GM23338 (cell line): Measurements from ENCODE around the gene SUSD3. TPM values are rescaled to one million over a fixed set of nuclear protein-coding genes. Genes with fewer than 3 reads are reported as not detected.

Experiments used
- ATAC-seq: fragments of 200-7000 bp; cut with Tn5 transposase; 3 replicates; pipeline ENCODE4 v1.9.1; 2020
- DNase-seq: peaks from one replicate; pipeline ENCODE4 v3.0.0-alpha.2; 2015; ENCODE audit warnings: low spot score
- H2AFZ ChIP-seq: fragments of 200-600 bp; sonication (generic); 2 replicates; pipeline ENCODE4 v1.8.0; 2016; ENCODE audit warnings: antibody characterized with exemption, mild to moderate bottlenecking, moderate library complexity
- H3F3A ChIP-seq: fragments of 200-600 bp; sonication (generic); replicated peaks from 2 replicates; pipeline ENCODE4 v1.8.0; 2017; ENCODE audit warnings: antibody characterized with exemption, mixed run types, low read depth
- H3K27ac ChIP-seq: fragments of 200-600 bp; sonication (generic); 2 replicates; pipeline ENCODE4 v1.6.1; 2016; ENCODE audit warnings: low read depth
- H3K27me3 ChIP-seq: fragments of 200-600 bp; sonication (generic); 2 replicates; pipeline ENCODE4 v1.8.0; 2016; ENCODE audit warnings: mild to moderate bottlenecking, mixed run types, moderate library complexity; ENCODE audit not compliant: insufficient read depth
- H3K36me3 ChIP-seq: fragments of 200-600 bp; sonication (generic); 2 replicates; pipeline ENCODE4 v1.8.0; 2016; ENCODE audit warnings: mild to moderate bottlenecking; ENCODE audit not compliant: insufficient read depth
- H3K4me1 ChIP-seq: fragments of 200-600 bp; sonication (generic); 2 replicates; pipeline ENCODE4 v1.8.0; 2016; ENCODE audit warnings: mild to moderate bottlenecking, moderate library complexity; ENCODE audit not compliant: insufficient read depth
- H3K4me2 ChIP-seq: fragments of 200-600 bp; sonication (generic); 2 replicates; pipeline ENCODE4 v1.7.1; 2017; ENCODE audit warnings: mixed run types
- H3K4me3 ChIP-seq: fragments of 200-600 bp; sonication (generic); 2 replicates; pipeline ENCODE4 v1.6.1; 2016; ENCODE audit warnings: mixed run types
- H3K79me2 ChIP-seq: fragments of 200-600 bp; sonication (generic); replicated peaks from 2 replicates; pipeline ENCODE4 v1.8.0; 2017; ENCODE audit warnings: mild to moderate bottlenecking; ENCODE audit not compliant: insufficient read depth
- H3K9me2 ChIP-seq: fragments of 200-600 bp; sonication (generic); 2 replicates; pipeline ENCODE4 v1.8.0; 2017; ENCODE audit not compliant: insufficient read depth
- H4K20me1 ChIP-seq: fragments of 200-600 bp; sonication (generic); replicated peaks from 2 replicates; pipeline ENCODE4 v1.8.0; 2017; ENCODE audit warnings: mild to moderate bottlenecking; ENCODE audit not compliant: insufficient read depth
- H3K27ac Mint-ChIP-seq: 2 replicates; pipeline ENCODE4 v1.8.0; 2020; ENCODE audit warnings: inconsistent platforms, mild to moderate bottlenecking, moderate library complexity, mixed read lengths
- H3K27me3 Mint-ChIP-seq: 3 replicates; pipeline ENCODE4 v1.8.0; 2022; ENCODE audit warnings: low read depth, mild to moderate bottlenecking, moderate library complexity, mixed read lengths, inconsistent platforms; ENCODE audit not compliant: insufficient read depth, poor library complexity
- H3K36me3 Mint-ChIP-seq: 3 replicates; pipeline ENCODE4 v1.8.0; 2021; ENCODE audit warnings: low read depth, mild to moderate bottlenecking, inconsistent platforms, moderate library complexity, mixed read lengths
- H3K4me1 Mint-ChIP-seq: 3 replicates; pipeline ENCODE4 v1.8.0; 2020; ENCODE audit warnings: mild to moderate bottlenecking, inconsistent platforms, mixed read lengths
- H3K4me3 Mint-ChIP-seq: 3 replicates; pipeline ENCODE4 v1.8.0; 2021; ENCODE audit warnings: moderate library complexity, mild to moderate bottlenecking, inconsistent platforms, mixed read lengths
- H3K9me3 Mint-ChIP-seq: 3 replicates; pipeline ENCODE4 v1.8.0; 2020; ENCODE audit warnings: moderate library complexity, mild to moderate bottlenecking, inconsistent platforms, mixed read lengths
- CREB1 ChIP-seq: fragments of 250-450 bp; sonication (Bioruptor Pico); IDR thresholded peaks from 2 replicates; pipeline ENCODE4 v1.5.0; 2020; ENCODE audit warnings: low read depth, mild to moderate bottlenecking, moderate library complexity
- EZH2 ChIP-seq: fragments of 200-600 bp; sonication (generic); IDR thresholded peaks from one replicate; pipeline ENCODE4 v1.8.0; 2017; ENCODE audit warnings: antibody characterized with exemption, mild to moderate bottlenecking, low read depth; ENCODE audit not compliant: unreplicated experiment
- EZH2phosphoT487 ChIP-seq: fragments of 200-600 bp; sonication (generic); IDR thresholded peaks from one replicate; pipeline ENCODE4 v1.8.1; 2018; ENCODE audit warnings: antibody characterized with exemption; ENCODE audit not compliant: unreplicated experiment
- JUNB ChIP-seq: IDR thresholded peaks from one replicate; pipeline ENCODE4 v1.6.1; 2016; ENCODE audit warnings: antibody characterized with exemption; ENCODE audit not compliant: unreplicated experiment
- NANOG ChIP-seq: IDR thresholded peaks from 2 replicates; pipeline ENCODE4 v1.6.1; 2016; ENCODE audit warnings: antibody characterized with exemption, borderline replicate concordance
- POLR2AphosphoS5 ChIP-seq: IDR thresholded peaks from 2 replicates; pipeline ENCODE4 v1.6.1; 2016; ENCODE audit warnings: antibody characterized with exemption, low read depth
- STAT1 ChIP-seq: IDR thresholded peaks from one replicate; pipeline ENCODE4 v1.6.1; 2016; ENCODE audit warnings: antibody characterized with exemption; ENCODE audit not compliant: unreplicated experiment
- ZNF114 ChIP-seq: fragments of 250-450 bp; sonication (Bioruptor Pico); IDR thresholded peaks from 2 replicates; pipeline ENCODE4 v1.5.0; 2020; ENCODE audit warnings: mild to moderate bottlenecking, moderate library complexity
- ZNF331 ChIP-seq: fragments of 250-450 bp; sonication (Bioruptor Pico); IDR thresholded peaks from 2 replicates; pipeline ENCODE4 v1.5.0; 2020; ENCODE audit warnings: low read depth, mild to moderate bottlenecking, moderate library complexity
- polyA plus RNA-seq: library from polyadenylated mRNA; unstranded; fragments of >200 nt; fragmentation: Nextera tagmentation; extraction: Ambion mirVana; gene quantifications from 2 replicates; pipeline ENCODE4 v1.2.1, GENCODE V29; 2016
- total RNA-seq: library from RNA; depleted of rRNA; stranded (reverse); fragments of >200 nt; shearing (Covaris generic); gene quantifications from 2 replicates; pipeline ENCODE4 v1.2.3, GENCODE V29; 2014
- TF ChIP-seq, protein P1 (sequence below), 2 experiments: fragments of 200-600 bp in 1 of 2; sonication (generic) in 1 of 2; conservative IDR thresholded peaks; 2 replicates each; pipeline versions ENCODE4 v1.5.1 to v1.6.1; 2016 to 2017; ENCODE audit warnings: antibody characterized with exemption in 2 of 2, low read depth in 2 of 2, mild to moderate bottlenecking in 2 of 2, moderate library complexity in 1 of 2
- TF ChIP-seq, protein P2 (sequence below): IDR thresholded peaks from one replicate; pipeline ENCODE4 v1.6.1; 2018; ENCODE audit warnings: antibody characterized with exemption; ENCODE audit not compliant: unreplicated experiment
- TF ChIP-seq, protein P3 (sequence below): fragments of 250-450 bp; sonication (Bioruptor Pico); IDR thresholded peaks from 2 replicates; pipeline ENCODE4 v1.5.0; 2020; ENCODE audit warnings: mild to moderate bottlenecking, moderate library complexity
- TF ChIP-seq, protein P4 (sequence below): IDR thresholded peaks from 2 replicates; pipeline ENCODE4 v1.6.1; 2016; ENCODE audit warnings: antibody characterized with exemption

The SUSD3 gene
- total and polyA plus RNA-seq, 2 experiments from 2014 or later = 6.9 to 20.1 TPM

DNA sequence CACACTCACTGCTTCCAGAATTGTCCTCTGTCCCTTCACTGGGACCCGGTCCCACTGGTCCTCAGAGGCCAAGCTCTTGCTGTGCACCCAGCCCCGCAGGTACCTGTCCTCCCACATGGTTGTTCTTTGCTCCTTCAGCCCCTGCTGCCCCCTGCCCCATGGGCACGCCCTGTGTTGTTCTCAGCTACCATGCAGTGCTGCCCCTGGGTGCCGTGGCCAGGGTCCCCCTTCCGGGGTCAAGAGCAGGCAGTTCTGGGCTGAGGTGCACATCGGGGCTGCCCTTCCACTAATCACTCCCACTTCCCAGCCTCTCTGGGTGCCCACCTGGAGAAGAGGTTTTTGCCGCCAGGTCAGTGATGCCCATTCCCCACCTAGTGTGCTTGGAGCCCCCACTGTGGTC lies 31.9 kb upstream of the SUSD3 start:
- Histone ChIP-seq H3K4me3 (no peak overlapping the region), H3K9me2 (no peaks in the 10 kb centered on the region), H3K4me2 (no peak overlapping the region), H3K27ac (no peak overlapping the region), H2AFZ (no peak overlapping the region), H3K27me3 (no peaks in the 10 kb centered on the region), H3F3A (no peaks in the 10 kb centered on the region), H4K20me1 (no peaks in the 10 kb centered on the region), H3K79me2 (no peaks in the 10 kb centered on the region), H3K36me3 (no peaks in the 10 kb centered on the region), H3K4me1 (peaks cover 7% of the 10 kb centered on the region; the same call in 1 of the 2 replicates)
- no peaks in the 10 kb centered on the region for H3K36me3 Mint-ChIP-seq
- ATAC-seq (no peak), DNase-seq (no peak)
- peaks cover 9% of the 10 kb centered on the region for H3K4me1 Mint-ChIP-seq
- no peaks in the 10 kb centered on the region for H3K9me3 Mint-ChIP-seq
- H3K4me3 Mint-ChIP-seq = no peak overlapping the region
- TF ChIP-seq ZNF114 (CRISPR knock-in tag) (no peak), NANOG (no peak), ZNF331 (CRISPR knock-in tag) (no peak), JUNB (no peak), STAT1 (no peak), EZH2 (no peak), EZH2phosphoT487 (no peak), CREB1 (CRISPR knock-in tag) (no peak), POLR2AphosphoS5 (no peak)
- TF ChIP-seq, protein P1, sequence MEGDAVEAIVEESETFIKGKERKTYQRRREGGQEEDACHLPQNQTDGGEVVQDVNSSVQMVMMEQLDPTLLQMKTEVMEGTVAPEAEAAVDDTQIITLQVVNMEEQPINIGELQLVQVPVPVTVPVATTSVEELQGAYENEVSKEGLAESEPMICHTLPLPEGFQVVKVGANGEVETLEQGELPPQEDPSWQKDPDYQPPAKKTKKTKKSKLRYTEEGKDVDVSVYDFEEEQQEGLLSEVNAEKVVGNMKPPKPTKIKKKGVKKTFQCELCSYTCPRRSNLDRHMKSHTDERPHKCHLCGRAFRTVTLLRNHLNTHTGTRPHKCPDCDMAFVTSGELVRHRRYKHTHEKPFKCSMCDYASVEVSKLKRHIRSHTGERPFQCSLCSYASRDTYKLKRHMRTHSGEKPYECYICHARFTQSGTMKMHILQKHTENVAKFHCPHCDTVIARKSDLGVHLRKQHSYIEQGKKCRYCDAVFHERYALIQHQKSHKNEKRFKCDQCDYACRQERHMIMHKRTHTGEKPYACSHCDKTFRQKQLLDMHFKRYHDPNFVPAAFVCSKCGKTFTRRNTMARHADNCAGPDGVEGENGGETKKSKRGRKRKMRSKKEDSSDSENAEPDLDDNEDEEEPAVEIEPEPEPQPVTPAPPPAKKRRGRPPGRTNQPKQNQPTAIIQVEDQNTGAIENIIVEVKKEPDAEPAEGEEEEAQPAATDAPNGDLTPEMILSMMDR (conservative IDR thresholded peaks at IDR 0.05; ENCODE audit: low read depth in 2 of 2) = no peak
- TF ChIP-seq, protein P2, sequence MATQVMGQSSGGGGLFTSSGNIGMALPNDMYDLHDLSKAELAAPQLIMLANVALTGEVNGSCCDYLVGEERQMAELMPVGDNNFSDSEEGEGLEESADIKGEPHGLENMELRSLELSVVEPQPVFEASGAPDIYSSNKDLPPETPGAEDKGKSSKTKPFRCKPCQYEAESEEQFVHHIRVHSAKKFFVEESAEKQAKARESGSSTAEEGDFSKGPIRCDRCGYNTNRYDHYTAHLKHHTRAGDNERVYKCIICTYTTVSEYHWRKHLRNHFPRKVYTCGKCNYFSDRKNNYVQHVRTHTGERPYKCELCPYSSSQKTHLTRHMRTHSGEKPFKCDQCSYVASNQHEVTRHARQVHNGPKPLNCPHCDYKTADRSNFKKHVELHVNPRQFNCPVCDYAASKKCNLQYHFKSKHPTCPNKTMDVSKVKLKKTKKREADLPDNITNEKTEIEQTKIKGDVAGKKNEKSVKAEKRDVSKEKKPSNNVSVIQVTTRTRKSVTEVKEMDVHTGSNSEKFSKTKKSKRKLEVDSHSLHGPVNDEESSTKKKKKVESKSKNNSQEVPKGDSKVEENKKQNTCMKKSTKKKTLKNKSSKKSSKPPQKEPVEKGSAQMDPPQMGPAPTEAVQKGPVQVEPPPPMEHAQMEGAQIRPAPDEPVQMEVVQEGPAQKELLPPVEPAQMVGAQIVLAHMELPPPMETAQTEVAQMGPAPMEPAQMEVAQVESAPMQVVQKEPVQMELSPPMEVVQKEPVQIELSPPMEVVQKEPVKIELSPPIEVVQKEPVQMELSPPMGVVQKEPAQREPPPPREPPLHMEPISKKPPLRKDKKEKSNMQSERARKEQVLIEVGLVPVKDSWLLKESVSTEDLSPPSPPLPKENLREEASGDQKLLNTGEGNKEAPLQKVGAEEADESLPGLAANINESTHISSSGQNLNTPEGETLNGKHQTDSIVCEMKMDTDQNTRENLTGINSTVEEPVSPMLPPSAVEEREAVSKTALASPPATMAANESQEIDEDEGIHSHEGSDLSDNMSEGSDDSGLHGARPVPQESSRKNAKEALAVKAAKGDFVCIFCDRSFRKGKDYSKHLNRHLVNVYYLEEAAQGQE = no peak
- TF ChIP-seq, protein P3, sequence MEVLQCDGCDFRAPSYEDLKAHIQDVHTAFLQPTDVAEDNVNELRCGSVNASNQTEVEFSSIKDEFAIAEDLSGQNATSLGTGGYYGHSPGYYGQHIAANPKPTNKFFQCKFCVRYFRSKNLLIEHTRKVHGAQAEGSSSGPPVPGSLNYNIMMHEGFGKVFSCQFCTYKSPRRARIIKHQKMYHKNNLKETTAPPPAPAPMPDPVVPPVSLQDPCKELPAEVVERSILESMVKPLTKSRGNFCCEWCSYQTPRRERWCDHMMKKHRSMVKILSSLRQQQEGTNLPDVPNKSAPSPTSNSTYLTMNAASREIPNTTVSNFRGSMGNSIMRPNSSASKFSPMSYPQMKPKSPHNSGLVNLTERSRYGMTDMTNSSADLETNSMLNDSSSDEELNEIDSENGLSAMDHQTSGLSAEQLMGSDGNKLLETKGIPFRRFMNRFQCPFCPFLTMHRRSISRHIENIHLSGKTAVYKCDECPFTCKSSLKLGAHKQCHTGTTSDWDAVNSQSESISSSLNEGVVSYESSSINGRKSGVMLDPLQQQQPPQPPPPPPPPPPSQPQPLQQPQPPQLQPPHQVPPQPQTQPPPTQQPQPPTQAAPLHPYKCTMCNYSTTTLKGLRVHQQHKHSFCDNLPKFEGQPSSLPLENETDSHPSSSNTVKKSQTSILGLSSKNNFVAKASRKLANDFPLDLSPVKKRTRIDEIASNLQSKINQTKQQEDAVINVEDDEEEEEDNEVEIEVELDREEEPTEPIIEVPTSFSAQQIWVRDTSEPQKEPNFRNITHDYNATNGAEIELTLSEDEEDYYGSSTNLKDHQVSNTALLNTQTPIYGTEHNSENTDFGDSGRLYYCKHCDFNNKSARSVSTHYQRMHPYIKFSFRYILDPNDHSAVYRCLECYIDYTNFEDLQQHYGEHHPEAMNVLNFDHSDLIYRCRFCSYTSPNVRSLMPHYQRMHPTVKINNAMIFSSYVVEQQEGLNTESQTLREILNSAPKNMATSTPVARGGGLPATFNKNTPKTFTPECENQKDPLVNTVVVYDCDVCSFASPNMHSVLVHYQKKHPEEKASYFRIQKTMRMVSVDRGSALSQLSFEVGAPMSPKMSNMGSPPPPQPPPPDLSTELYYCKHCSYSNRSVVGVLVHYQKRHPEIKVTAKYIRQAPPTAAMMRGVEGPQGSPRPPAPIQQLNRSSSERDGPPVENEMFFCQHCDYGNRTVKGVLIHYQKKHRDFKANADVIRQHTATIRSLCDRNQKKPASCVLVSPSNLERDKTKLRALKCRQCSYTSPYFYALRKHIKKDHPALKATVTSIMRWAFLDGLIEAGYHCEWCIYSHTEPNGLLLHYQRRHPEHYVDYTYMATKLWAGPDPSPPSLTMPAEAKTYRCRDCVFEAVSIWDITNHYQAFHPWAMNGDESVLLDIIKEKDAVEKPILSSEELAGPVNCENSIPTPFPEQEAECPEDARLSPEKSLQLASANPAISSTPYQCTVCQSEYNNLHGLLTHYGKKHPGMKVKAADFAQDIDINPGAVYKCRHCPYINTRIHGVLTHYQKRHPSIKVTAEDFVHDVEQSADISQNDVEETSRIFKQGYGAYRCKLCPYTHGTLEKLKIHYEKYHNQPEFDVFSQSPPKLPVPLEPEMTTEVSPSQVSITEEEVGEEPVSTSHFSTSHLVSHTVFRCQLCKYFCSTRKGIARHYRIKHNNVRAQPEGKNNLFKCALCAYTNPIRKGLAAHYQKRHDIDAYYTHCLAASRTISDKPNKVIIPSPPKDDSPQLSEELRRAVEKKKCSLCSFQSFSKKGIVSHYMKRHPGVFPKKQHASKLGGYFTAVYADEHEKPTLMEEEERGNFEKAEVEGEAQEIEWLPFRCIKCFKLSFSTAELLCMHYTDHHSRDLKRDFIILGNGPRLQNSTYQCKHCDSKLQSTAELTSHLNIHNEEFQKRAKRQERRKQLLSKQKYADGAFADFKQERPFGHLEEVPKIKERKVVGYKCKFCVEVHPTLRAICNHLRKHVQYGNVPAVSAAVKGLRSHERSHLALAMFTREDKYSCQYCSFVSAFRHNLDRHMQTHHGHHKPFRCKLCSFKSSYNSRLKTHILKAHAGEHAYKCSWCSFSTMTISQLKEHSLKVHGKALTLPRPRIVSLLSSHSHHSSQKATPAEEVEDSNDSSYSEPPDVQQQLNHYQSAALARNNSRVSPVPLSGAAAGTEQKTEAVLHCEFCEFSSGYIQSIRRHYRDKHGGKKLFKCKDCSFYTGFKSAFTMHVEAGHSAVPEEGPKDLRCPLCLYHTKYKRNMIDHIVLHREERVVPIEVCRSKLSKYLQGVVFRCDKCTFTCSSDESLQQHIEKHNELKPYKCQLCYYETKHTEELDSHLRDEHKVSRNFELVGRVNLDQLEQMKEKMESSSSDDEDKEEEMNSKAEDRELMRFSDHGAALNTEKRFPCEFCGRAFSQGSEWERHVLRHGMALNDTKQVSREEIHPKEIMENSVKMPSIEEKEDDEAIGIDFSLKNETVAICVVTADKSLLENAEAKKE (CRISPR knock-in tag) = no peak
- TF ChIP-seq, protein P4, sequence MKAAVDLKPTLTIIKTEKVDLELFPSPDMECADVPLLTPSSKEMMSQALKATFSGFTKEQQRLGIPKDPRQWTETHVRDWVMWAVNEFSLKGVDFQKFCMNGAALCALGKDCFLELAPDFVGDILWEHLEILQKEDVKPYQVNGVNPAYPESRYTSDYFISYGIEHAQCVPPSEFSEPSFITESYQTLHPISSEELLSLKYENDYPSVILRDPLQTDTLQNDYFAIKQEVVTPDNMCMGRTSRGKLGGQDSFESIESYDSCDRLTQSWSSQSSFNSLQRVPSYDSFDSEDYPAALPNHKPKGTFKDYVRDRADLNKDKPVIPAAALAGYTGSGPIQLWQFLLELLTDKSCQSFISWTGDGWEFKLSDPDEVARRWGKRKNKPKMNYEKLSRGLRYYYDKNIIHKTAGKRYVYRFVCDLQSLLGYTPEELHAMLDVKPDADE = no peak
- H3K27me3 Mint-ChIP-seq = peaks cover 5% of the 10 kb centered on the region
- H3K27ac Mint-ChIP-seq = no peak overlapping the region
